NOMO-1 (cell line): ENCODE measurements around the gene CD68.
"Not testable (repeated sequence)": the region's sequence is repeated elsewhere in the genome, so short reads cannot be mapped to it uniquely, and the experiment has no call there.

ENCODE experiments used
- DNase-seq, 2 experiments: peaks; one replicate each; lab custom pipeline; 2025; ENCODE audit not compliant: unreplicated experiment in 2 of 2; lab: John Stamatoyannopoulos, UW

CD68 gene

DNA sequence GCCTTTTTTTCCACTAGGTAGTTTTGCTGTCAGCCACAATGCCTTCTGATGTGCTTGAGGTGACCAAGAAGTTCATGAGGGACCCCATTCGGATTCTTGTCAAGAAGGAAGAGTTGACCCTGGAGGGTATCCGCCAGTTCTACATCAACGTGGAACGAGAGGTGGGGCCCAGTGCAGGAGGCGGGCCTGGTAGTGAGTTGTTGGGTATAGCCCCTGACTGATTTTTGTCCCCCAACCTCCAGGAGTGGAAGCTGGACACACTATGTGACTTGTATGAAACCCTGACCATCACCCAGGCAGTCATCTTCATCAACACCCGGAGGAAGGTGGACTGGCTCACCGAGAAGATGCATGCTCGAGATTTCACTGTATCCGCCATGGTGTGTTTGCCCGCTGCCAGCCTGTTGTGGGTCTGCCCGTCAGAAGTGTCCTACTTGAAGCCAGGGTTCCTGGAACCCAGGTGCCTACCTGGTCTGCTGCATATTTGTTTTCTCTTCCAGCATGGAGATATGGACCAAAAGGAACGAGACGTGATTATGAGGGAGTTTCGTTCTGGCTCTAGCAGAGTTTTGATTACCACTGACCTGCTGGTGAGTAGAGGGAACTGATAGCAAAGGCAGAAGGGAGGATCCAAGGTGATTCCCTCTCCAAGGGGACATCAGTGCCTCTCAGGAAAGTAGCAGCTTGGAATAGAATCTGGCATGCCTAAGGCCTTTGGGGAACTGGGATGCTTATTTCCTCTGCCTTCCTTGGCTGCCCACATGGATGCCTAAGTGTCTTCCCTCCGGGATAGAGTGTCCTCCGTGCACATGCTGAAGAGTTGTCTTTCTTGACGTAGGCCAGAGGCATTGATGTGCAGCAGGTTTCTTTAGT lies 1.9 kb upstream of the CD68 start:
- DNase-seq: no peak

DNA sequence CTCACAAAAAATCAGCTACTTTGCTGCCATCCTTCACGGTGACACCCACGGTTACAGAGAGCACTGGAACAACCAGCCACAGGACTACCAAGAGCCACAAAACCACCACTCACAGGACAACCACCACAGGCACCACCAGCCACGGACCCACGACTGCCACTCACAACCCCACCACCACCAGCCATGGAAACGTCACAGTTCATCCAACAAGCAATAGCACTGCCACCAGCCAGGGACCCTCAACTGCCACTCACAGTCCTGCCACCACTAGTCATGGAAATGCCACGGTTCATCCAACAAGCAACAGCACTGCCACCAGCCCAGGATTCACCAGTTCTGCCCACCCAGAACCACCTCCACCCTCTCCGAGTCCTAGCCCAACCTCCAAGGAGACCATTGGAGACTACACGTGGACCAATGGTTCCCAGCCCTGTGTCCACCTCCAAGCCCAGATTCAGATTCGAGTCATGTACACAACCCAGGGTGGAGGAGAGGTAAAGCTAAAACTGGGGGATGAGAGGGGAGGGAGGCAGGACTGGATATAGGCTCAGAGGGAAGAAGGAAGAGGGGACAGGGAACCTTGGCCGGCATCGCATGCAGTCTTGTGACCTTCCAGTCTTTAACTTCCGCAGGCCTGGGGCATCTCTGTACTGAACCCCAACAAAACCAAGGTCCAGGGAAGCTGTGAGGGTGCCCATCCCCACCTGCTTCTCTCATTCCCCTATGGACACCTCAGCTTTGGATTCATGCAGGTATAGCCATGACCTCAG lies 581 bp downstream of the CD68 start:
- peak in 1 of 2 experiments; percentile 55 for DNase-seq

DNA sequence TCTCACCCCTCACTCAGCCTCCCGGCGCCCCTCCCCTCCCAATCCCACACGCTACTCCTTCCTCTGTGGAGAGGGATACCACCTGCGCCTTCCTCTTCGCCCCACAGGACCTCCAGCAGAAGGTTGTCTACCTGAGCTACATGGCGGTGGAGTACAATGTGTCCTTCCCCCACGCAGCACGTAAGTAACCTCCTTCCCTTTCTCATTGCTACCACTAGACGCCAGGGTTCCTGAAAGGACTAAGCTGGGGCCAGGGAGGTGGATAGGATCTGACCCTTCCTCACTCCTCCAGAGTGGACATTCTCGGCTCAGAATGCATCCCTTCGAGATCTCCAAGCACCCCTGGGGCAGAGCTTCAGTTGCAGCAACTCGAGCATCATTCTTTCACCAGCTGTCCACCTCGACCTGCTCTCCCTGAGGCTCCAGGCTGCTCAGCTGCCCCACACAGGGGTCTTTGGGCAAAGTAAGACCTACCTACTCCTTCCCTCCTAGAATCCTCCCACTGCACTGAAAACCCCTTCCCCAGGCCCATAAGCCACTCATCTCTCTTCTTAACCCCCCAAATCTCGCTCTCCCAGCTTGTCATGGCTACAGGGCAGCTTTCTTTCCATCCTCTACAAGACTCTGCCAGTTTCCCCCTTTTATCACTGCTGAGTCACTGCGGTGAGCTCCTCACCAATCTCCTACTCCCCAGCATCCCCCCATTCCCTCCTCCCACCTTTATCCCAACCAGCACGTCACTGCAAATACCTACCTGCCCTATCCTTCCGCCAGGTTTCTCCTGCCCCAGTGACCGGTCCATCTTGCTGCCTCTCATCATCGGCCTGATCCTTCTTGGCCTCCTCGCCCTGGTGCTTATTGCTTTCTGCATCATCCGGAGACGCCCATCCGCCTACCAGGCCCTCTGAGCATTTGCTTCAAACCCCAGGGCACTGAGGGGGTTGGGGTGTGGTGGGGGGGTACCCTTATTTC lies 1.5 kb downstream of the CD68 start:
- no peak for DNase-seq

DNA sequence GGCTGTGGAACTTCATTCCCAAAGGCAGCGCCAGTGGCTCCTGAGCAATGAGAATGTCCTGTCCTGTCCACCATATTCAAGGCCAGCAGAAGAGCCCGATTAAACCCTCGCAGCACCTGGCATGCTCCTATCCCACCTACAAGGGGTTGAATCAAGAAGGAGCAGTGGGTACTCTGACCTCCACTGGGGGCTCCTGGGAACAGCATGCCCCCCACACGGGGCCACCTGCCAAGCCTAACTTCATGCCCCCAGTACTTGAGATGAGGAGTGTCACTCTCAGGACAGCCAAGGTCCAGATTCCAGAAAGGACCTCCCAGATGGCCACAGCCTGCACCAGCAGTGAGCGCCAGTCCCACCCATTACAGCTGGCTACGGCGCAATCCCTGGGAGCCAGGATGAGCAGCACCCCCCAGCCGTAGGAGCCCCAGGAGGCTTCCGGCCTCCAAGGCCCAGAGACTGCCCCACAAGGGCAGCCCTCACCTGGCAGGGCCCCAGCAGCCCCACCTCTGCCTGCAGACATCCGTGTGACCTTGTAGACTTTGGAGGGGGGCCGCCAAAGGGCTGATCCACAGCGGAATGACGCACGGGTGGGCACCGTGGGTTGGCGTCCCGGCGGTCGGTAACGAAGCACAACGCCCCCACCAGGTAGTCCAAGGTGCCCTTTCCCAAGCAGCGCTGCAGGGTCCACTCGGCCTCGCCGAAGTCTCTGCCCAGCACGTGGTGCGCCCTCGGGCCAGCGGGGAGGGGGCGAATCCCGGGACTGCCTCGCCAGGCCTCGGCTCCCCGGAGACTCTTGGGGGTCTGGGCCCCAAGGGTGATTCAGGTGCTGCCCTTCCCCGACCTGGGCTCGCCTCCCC lies 3.2 kb downstream of the CD68 start:
- no peak for DNase-seq

DNA sequence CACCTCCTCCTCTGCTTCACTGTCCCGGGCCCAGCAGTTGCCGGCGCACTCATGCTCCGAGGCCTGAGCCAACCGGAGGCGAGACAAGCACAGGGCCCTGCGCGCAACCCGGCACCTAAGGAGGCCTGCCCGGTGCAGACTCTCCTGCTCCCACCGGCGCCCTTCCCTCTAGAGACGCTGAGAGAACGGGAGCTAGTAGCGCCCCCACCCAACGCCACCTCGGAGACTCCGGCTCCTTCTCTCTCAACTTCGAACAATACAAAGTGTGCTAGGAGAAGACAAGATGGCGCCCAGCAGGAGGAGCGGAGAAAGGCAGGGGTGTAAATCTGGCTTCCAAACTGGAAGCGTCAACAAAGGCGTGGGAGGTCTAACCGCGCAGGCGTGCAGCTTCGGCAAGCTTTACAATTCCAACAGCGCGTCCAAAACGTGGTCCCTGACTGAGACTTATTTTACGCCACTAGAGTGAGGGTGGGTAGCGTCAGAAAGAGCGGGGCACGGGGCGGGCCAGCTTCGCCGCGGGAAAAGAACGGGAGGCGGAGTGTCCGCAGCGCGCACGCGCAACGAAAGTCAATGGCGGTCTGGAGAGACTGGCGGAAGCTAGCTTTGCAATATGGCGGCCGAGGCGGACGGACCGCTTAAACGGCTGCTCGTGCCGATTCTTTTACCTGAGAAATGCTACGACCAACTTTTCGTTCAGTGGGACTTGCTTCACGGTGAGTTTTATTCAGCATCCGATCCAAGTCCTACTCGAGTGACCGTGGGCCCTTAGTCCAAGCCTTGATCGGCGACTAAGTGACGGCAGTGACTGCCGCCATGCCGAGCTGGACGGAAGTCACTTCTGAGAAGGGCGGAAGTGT lies 4.0 kb downstream of the CD68 start, which contains the start of gene MPDU1:
MPDU1 (plus strand) TSS at position 600 of the 857 bp plus-strand sequence; CDS start at position 611, 11 bp downstream.
- peak; percentile 94 to 97 for DNase-seq

DNA sequence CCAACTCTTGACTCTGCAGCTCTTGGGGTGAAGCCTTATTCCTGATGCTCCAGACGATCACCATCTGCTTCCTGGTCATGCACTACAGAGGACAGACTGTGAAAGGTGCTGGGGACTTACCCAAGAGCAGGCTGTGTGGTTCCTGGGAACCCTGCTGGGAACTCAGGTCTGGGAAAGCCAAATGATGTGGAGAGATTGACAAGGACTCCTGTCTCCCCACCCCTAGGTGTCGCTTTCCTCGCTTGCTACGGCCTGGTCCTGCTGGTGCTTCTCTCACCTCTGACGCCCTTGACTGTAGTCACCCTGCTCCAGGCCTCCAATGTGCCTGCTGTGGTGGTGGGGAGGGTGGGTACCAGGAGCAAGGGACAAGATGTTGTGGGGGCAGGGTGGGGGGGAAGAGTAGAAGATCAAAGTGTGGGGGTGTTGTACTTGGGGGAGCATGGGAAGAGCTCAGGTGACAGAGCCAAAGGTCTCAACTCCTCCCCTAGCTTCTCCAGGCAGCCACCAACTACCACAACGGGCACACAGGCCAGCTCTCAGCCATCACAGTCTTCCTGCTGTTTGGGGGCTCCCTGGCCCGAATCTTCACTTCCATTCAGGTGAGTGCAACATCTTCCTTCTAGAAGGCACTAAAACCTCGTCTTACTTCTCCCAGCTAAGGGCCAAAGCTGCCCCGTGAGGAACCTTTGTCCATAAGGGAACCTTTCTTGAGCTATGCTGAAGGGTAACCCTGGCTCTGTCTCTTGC lies 7.4 kb downstream of the CD68 start:
- peak in 1 of 2 experiments; percentile 26 for DNase-seq

DNA sequence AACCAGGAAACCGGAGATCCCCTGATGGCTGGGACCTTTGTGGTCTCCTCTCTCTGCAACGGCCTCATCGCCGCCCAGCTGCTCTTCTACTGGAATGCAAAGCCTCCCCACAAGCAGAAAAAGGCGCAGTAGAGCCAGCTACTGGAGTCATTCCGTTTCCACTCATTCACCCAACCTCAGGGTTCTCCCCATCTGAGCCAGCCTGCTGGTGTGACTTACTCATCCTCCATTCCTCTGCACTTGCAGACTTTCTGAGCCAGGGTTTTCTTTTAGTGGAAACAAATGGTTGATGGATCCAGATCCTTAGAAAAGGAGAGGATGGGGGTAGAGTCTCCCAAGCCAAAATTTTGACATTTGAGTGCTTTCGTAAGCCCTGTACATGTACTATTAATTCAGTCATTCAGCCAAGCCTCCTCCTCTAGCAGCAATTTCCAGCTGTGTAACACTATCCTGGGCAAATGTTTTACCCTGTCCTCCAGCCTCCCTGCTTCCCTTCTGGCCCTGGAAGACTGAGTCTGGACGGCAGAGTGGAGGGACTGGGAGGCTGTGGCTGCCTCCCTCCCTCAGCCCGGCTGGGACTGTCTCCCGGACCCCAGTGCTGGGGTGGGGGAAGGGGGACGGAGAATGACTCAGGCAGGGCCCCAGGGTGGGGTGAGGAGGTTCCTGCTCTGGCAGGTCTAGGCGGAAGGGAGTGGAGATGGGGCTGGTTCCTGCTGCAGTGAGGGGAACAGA lies 8.1 kb downstream of the CD68 start:
- DNase-seq: peak; percentile 26 to 42

DNA sequence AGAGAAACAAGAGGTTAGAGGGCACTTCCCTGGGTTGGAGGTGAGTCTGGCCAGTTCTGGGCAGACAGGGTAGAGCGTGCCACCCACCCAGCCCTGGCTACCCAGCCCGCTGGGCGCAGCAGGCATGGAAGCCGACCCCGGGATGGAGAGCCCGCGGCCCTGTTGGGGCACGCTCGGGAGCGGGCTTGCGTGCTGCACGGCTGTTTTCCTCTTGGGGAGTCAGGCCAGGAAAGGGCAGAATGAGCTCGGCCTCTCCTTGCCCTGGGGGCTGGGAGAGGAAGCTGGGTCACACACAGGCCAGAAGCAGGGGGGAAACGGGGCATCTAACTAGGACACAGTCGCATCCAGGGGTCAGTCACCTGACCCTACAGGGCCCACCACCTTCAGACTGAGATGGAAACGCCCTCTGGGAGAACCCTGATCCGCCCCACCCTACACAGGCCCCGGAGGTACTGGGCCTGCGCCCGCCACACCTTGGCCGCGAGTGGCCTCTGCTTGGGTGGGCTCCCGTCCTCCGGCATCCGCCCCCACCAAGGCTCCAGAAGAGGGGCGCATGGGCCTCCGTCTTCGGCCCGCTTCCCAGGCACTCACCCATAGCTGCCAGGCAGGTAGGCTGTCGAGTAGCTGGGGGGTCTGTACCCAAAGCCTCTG lies 9.2 kb downstream of the CD68 start:
- no peak for DNase-seq

DNA sequence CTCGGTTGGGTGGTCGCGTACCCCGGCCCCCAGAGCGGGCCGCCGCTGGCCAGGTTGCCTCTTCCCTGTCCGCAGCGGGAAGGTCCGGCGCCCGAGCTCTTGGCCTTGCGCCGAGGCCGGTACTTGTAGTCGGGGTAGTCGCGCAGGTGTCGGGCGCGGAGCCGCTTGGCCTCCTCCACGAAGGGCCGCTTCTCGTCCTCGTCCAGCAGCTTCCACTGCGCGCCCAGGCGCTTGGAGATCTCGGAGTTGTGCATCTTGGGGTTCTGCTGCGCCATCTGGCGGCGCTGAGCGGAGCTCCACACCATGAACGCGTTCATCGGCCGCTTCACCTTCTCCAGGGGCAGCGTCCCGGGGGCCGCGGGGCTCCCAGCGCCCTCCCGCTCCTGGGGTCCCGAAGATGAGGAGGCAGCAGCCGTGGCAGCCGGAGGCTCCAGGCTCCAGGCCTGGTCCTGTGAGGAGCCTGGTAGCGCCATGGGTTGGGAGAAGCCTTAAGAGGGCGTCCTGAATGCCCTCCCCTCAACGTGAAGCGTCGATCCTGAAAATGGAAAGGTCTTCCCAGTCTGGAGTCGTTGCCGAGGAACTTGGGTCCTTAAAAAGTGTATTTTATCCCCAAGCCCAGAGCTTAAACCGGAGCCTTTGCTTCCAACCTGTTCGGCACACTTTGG lies 9.9 kb downstream of the CD68 start:
- peak; percentile 63 to 74 for DNase-seq

DNA sequence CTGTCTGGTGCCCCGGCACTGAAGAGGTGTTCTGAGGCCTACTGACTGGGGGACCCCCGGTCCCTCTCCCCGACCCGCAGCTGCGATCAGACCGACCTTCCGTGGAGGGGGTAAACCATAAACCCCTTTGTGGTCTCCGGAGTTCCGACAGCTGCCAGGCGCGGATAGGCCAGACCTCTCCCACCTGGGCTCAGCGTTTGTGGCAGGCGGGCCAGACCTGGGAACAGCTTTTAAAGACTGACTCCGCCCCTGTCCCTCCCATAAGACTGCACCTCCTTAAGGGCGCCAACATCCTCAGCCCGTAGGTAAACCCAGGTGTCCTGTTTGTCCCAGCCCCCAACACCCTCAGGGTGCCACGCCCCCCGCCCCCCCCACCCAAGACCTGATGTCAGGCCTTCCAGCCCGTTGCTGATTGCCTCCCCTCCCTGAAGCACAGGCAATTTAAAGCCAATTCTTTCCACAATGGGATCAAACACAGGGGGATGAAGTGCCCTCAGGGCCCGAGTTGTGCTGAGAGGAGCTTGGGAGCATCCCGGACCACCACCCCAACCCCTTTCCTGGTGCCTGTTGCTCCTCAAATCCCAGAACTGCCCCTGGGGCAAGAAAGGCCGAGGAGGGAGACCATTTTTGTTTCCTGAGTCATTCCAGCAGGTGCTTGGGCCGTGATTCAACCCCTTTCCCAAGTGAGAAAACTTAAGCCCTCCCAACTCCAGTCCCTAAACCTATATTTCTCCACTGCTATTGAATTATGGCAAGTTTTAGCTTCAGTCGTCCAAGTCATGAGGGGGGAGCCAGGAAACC lies 10.7 kb downstream of the CD68 start, which contains the start of gene SOX15:
SOX15 (minus strand) TSS at position 204 of the 801 bp plus-strand sequence. CDS start 418 bp downstream, outside the sequence.
- DNase-seq: no peak

DNA sequence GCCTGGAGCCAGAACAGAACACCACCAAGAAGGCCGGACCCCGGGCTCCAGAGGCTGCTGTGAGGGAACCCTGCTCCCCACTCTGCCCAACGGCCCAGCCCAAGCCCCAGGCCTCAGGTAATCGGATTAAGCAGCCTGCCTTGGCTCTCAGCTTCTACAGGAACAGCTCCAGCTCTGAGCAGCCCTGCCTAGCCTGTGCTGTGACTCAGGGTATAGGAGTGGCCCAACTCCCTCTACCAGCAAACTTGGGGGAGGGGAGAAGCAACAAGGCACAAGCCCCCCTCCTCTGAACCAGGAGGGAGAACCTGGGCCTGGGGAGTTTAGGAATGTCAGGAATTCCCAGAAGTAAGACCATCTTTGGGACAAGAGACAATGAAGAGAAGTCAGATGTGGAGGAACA lies 11.3 kb downstream of the CD68 start:
- DNase-seq: no peak

DNA sequence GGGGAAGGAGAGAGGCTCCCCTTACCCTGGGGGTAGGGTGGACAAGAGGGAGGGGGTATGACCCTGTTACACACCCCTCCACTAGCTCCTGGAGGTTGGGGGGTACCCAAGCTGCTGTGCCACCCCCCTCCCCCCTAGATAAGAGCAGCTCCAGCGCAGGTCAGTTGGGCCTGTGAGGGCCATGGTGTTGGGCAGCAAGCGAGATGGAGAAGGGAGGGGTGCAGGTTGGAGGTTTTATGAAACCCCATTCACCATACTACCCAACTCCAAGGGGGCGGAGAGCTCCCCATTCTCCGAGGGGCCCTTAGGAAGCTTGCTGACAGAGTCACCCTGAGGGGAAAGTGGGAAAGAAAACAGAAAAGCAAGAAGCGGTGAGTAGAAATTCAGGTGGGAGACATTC lies 12.2 kb downstream of the CD68 start:
- no peak for DNase-seq

DNA sequence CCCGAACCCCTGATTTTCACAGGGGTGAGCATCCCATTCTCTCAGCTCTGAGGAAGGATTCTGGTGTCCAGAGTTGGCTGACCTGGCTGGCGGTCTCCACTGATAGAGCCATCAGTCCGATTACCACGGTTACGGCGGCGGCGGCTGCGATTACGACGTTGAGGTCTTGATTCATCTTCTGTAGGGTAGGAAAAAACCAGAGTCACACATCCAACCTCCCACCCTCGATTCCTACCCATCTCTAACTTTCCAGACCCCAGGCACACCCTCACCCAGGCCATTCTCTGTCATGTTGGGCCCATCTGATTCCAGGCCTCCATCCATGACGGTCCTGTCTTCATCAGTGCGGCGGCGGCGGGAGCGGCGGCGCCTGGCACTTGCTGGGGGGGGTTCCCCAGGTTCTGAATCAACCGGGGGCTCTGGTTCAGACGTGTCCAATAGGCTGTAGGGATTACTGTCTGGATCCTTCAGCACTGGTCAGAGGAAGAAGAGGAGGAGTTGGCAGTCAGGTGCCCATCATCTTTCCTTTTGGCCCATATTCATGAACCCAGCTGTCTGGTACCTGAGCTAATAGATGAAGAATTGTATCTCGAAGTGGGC lies 13.1 kb downstream of the CD68 start:
- DNase-seq: no peak

DNA sequence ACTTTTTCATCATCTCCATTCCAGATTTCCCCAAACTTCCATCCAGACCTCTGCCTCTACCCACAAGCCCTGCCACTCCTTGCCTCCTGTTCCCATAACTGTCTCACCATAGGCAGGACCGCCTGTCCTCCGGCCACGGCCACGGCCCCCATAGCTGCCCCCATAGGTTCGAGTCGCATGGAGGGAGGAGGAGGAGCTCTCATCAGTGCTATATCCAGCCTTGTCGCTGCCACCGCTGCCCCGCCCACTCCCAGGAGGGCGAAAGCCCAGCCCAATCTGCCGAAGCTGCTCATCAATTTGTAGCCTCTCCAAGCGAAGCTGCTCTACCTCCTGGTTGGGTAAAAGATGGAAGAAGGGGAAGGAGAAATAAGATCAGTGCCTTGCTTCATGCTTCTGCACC lies 13.9 kb downstream of the CD68 start:
- DNase-seq: no peak

DNA sequence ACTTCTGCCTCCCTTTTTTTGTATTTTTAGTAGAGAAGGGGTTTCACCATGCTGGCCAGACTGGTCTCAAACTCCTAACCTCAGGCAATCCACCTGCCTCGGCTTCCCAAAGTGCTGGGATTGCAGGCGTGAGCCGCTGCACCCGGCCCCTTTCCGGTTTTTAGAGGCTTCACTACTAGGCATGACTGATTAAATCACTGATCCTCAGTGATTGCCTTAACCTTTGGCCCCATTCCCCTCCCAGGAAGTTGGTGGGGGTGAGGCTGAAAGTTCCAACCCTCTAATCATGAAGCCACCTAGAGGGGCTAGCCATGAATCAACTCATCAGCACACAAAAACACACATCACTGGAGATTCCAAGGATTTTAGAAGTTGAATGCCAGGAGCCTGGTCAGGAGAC lies 18.1 kb downstream of the CD68 start:
- not testable (repeated sequence) for DNase-seq
